Measurements from ENCODE around the gene IDS. TPM values are rescaled to one million over a fixed set of nuclear protein-coding genes. Genes with fewer than 3 reads are reported as not detected.

IDS gene
- total and polyA plus RNA-seq, 2 of the 8 experiments (the other 6 are each of a cell fraction or from before 2014, with no cell fraction given) = 19.9 to 20.7 TPM

GRCh38 chrX:149469406-149469805 is 35.7 kb downstream of the IDS start:
- H3K36me3 ChIP-seq (ENCODE audit: control insufficient read depth in 2 of 4, insufficient read depth in 4 of 4, low read length in 3 of 4) = no peaks in the 10 kb centered on the region
- H2AK5ac ChIP-seq (ENCODE audit: low read depth, low read length) = no peak overlapping the region
- peaks cover 0 to 4% of the 10 kb centered on the region in 2 experiments; a peak in 1 of 4 replicates for H3K9me3 ChIP-seq (ENCODE audit: insufficient read depth in 2 of 2, low read depth in 1 of 2, low read length in 1 of 2)
- no peak overlapping the region for H3K23ac ChIP-seq (ENCODE audit: insufficient read length)
- no peak overlapping the region for H4K5ac ChIP-seq (ENCODE audit: insufficient read length, low read depth, low read length)
- FAIRE-seq = no peak
- H3K14ac ChIP-seq (ENCODE audit: insufficient read length) = no peak overlapping the region
- H2BK20ac ChIP-seq (ENCODE audit: low read length) = no peak overlapping the region
- no peak overlapping the region for H4K8ac ChIP-seq (ENCODE audit: extremely low read depth, insufficient read depth, low read length)
- no peak overlapping the region for H3K4me3 ChIP-seq (ENCODE audit: extremely low read depth in 1 of 4, insufficient read depth in 2 of 4, low read depth in 3 of 4, low read length in 4 of 4)
- no peak overlapping the region for H2BK120ac ChIP-seq (replicated peaks; ENCODE audit: low read depth, low read length)
- H3K27ac ChIP-seq (ENCODE audit: low read depth, low read length) = no peak overlapping the region
- H2AFZ ChIP-seq (ENCODE audit: low read length) = no peak overlapping the region
- H3K79me2 ChIP-seq (ENCODE audit: control insufficient read depth in 1 of 2, insufficient read depth in 2 of 2, low read length in 2 of 2) = no peaks in the 10 kb centered on the region
- H3K4ac ChIP-seq (replicated peaks; ENCODE audit: insufficient read length, low read depth, low read length) = no peak overlapping the region
- no peak overlapping the region for H2BK12ac ChIP-seq (ENCODE audit: low read depth, low read length)
- H3K79me1 ChIP-seq (ENCODE audit: low read depth, low read length) = no peaks in the 10 kb centered on the region
- H3K23me2 ChIP-seq (ENCODE audit: low read depth, low read length) = no peaks in the 10 kb centered on the region
- POLR2A ChIA-PET (ENCODE audit: partially characterized antibody) = no interaction called here
- no peak overlapping the region for H2BK15ac ChIP-seq (ENCODE audit: low read length)
- no peak overlapping the region for H3K56ac ChIP-seq (replicated peaks; ENCODE audit: insufficient read length, low read depth, low read length)
- CTCF ChIA-PET (ENCODE audit: partially characterized antibody) = interaction anchor here (1.9 to 4.6 kb wide), 2 partner anchors 162 to 182 kb away, joined by 9 to 26 read pairs; no protein-coding TSS in a partner anchor
- DNase-seq (ENCODE audit: low read depth in 1 of 2, low spot score in 2 of 2) = no peak
- H3K18ac ChIP-seq (ENCODE audit: extremely low read depth, low read length) = no peak overlapping the region
- TF ChIP-seq TAF1 (IDR thresholded peaks at IDR 0.05; ENCODE audit: low read depth, low read length) = no peak
- TF ChIP-seq YY1 (IDR thresholded peaks at IDR 0.05; ENCODE audit: low read depth, low read length) = no peak
- no peak for TF ChIP-seq TEAD4 (IDR thresholded peaks at IDR 0.05; ENCODE audit: low read depth, low read length)
- no peak for TF ChIP-seq POU5F1 (IDR thresholded peaks at IDR 0.05; ENCODE audit: low read depth, low read length)
- TF ChIP-seq EGR1 (IDR thresholded peaks at IDR 0.05; ENCODE audit: borderline replicate concordance, low read depth, low read length) = no peak
- TF ChIP-seq TCF12 (IDR thresholded peaks at IDR 0.05; ENCODE audit: low read depth, low read length) = no peak
- no peak for TF ChIP-seq SAP30 (IDR thresholded peaks at IDR 0.05; ENCODE audit: insufficient read depth, insufficient replicate concordance, low read length)
- TF ChIP-seq RNF2 (IDR thresholded peaks at IDR 0.05; ENCODE audit: borderline replicate concordance, low read depth, low read length, missing control alignments, poor library complexity, severe bottlenecking) = no peak
- TF ChIP-seq CBX5 (IDR thresholded peaks at IDR 0.05; ENCODE audit: low read depth, low read length) = no peak
- no peak for TF ChIP-seq NRF1 (IDR thresholded peaks at IDR 0.05; ENCODE audit: low read depth, low read length)
- TF ChIP-seq CHD1 (IDR thresholded peaks at IDR 0.05; ENCODE audit: low read depth, low read length) = no peak
- TF ChIP-seq SP1 (IDR thresholded peaks at IDR 0.05; ENCODE audit: low read depth, low read length) = no peak
- TF ChIP-seq MAFK (IDR thresholded peaks at IDR 0.05; ENCODE audit: low read depth, low read length) = no peak
- no peak for TF ChIP-seq SUZ12 (IDR thresholded peaks at IDR 0.05; ENCODE audit: low read length)
- TF ChIP-seq CTBP2 (IDR thresholded peaks at IDR 0.05; ENCODE audit: borderline replicate concordance, insufficient read depth, insufficient read length, low read length) = no peak
- no peak for TF ChIP-seq BACH1 (IDR thresholded peaks at IDR 0.05; ENCODE audit: low read length)
- no peak overlapping the region for H3K4me2 ChIP-seq (ENCODE audit: insufficient read depth in 1 of 2, low read depth in 2 of 2, low read length in 2 of 2)
- H3K4me1 ChIP-seq (replicated peaks in 1 of 4; ENCODE audit: control insufficient read depth in 3 of 4, insufficient read depth in 4 of 4, low read length in 3 of 4) = no peaks in the 10 kb centered on the region
- H3K27me3 ChIP-seq (replicated peaks in 1 of 4; ENCODE audit: control insufficient read depth in 3 of 4, extremely low read depth in 1 of 4, insufficient read depth in 3 of 4, low read length in 3 of 4) = no peaks in the 10 kb centered on the region
- 87% methylated on average over 3 of the region's 5 CpGs; no CpG with 5 or more reads in 1 of the 2 experiments for WGBS, 2 experiments (ENCODE audit: extremely low coverage in 1 of 2, insufficient coverage in 1 of 2, insufficient read length in 1 of 2, insufficient replicate concordance in 2 of 2, low coverage in 1 of 2, low lambda C conversion rate in 2 of 2, missing lambda C conversion rate in 1 of 2)
- H4K20me1 ChIP-seq (replicated peaks in 1 of 2; ENCODE audit: control insufficient read depth in 1 of 2, insufficient read depth in 2 of 2, low read length in 2 of 2) = no peaks in the 10 kb centered on the region
- no peak overlapping the region for H3K9ac ChIP-seq (replicated peaks in 1 of 4; ENCODE audit: extremely low read depth in 1 of 4, low read depth in 3 of 4, low read length in 3 of 4)
- H4K91ac ChIP-seq (replicated peaks; ENCODE audit: insufficient read length, low read length) = no peak overlapping the region
- H2BK5ac ChIP-seq (ENCODE audit: low read depth, low read length) = no peak overlapping the region

Data from H1 (cell line).